Muscle layer of duodenum (tissue), 2 donors: ENCODE data around the gene CYP4F8.
"Not testable (repeated sequence)": the region's sequence is repeated elsewhere in the genome, so short reads cannot be mapped to it uniquely, and the experiment has no call there.

Experiments
- H3K27ac ChIP-seq: one replicate; pipeline ENCODE4 v1.7.0; 2013; ENCODE audit warnings: mild to moderate bottlenecking, low read length
- H3K27me3 ChIP-seq: one replicate; pipeline ENCODE4 v1.7.0; 2013; ENCODE audit warnings: low read depth, mild to moderate bottlenecking, control low read depth, low read length
- H3K36me3 ChIP-seq, 2 donors: one replicate each; pipeline ENCODE4 v1.7.0; 2013; ENCODE audit warnings: low read length in 2 of 2, control low read depth in 1 of 2, mild to moderate bottlenecking in 1 of 2; ENCODE audit not compliant: insufficient read depth in 2 of 2, control insufficient read depth in 1 of 2
- H3K4me1 ChIP-seq, 2 donors: one replicate each; pipeline ENCODE4 v1.7.0; 2013; ENCODE audit warnings: low read length in 2 of 2, mild to moderate bottlenecking in 2 of 2, control low read depth in 1 of 2, moderate library complexity in 1 of 2; ENCODE audit not compliant: insufficient read depth in 2 of 2, control insufficient read depth in 1 of 2
- H3K4me3 ChIP-seq, 2 donors: one replicate each; pipeline ENCODE4 v1.7.0; 2013; ENCODE audit warnings: low read length in 2 of 2, low read depth in 1 of 2, mild to moderate bottlenecking in 1 of 2
- H3K9me3 ChIP-seq, 2 donors: one replicate each; pipeline ENCODE4 v1.7.0; 2013; ENCODE audit warnings: low read length in 2 of 2, control low read depth in 1 of 2, mild to moderate bottlenecking in 1 of 2; ENCODE audit not compliant: control insufficient read depth in 1 of 2
- donor health status: healthy.

The CYP4F8 gene

DNA sequence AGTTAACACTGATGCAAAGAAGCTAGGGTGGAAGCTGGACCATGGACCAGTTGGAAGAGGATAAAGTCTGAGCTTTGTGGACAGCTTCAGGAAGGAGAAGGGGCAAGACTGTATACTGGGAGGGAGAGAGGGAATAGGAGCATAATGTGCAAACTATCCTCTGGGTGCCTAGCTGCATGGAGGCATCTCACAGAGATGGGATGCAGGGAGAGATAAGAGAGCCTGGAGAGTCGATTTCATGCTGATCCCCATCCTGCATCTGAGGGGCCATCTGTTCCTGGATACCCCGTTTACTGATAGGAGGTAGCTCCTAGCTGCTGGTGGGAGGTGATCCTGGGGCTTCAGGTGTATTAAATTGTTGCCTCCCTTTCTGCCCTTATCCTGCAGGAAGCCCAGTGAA lies 34.5 kb downstream of the CYP4F8 start:
- Histone ChIP-seq H3K27me3 (no peaks in the 10 kb centered on the region), H3K27ac (no peak overlapping the region), H3K36me3 (peaks cover 0 to 4% of the 10 kb centered on the region in 2 donors), H3K9me3 (peaks cover 0 to 4% of the 10 kb centered on the region in 2 donors), H3K4me1 (no peaks in the 10 kb centered on the region), H3K4me3 (no peak overlapping the region)

DNA sequence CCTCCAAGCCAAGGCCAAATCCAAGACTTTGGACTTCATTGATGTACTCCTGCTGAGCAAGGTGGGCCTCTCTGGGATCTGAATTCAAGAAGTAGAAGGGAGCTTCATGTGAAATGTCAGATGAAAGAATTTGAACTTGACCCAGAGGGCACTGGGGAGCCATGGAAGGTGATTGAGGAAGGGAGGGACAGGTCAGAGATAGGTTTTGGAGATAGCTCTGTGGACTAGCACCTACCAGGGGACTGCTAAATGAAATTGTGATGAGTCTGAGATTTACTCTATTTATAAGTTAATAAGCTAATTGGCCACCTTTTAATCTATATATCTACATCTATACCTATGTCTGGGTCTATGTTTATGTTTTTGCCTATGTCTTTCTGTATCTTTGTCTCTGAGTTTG lies 35.1 kb downstream of the CYP4F8 start:
- H3K4me1 ChIP-seq, H3K4me3 ChIP-seq, H3K9me3 ChIP-seq, H3K27ac ChIP-seq, H3K36me3 ChIP-seq, H3K27me3 ChIP-seq: not testable (repeated sequence)

DNA sequence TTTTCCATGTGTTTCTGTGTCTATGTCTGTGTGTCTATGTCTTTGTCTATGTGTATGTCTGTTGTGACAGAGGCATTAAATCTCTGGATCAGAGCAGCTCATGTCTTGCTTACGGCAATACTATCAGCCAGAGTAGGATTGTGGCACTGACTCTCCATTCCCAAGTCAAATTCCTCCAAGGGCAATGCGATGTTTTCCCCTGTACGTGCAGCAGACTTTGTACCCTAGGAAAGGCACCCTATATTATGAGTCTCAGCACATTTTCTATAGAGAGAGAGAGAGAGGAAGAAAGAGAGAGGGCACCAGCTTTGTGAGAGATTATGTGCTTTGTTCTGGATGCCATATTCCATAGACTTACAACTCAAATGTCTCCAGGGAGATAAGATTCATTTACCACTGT lies 36.8 kb downstream of the CYP4F8 start:
- peaks cover 0 to 4% of the 10 kb centered on the region in 2 donors for H3K9me3 ChIP-seq
- no peaks in the 10 kb centered on the region for H3K4me1 ChIP-seq
- H3K4me3 ChIP-seq: no peak overlapping the region
- no peak overlapping the region for H3K27ac ChIP-seq
- H3K27me3 ChIP-seq: no peaks in the 10 kb centered on the region
- peaks cover 0 to 4% of the 10 kb centered on the region in 2 donors for H3K36me3 ChIP-seq

DNA sequence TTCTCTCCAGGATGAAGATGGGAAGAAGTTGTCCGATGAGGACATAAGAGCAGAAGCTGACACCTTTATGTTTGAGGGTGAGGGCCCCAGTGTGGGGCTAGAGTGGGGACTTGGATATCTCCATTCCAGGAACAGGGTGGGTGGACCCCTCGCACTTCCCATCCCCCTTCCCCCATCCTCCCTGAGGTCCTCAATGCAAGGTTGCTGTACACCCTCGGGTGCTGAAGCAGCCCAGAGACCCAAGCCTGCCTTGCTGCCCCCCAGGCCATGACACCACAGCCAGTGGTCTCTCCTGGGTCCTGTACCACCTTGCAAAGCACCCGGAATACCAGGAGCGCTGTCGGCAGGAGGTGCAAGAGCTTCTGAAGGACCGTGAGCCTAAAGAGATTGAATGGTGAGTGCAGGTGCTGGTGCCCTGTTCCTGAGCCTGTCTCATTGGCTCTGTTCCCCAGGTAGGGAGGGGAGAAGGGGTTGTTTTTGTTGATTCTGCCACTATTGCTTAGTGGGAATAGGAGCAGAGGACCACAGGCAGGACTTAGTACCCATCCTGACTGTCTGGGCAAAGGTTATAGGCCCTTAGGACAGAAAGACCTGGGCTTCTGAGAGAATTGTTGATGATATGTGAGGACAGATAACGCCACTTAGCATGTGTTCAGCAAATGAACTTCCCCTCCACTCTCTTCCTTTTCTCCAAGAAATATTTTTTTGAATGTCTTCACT lies 37.7 kb downstream of the CYP4F8 start:
- no peak overlapping the region for H3K4me3 ChIP-seq
- H3K4me1 ChIP-seq: no peaks in the 10 kb centered on the region
- peaks cover 0 to 3% of the 10 kb centered on the region in 2 donors for H3K36me3 ChIP-seq
- no peaks in the 10 kb centered on the region for H3K27me3 ChIP-seq
- H3K27ac ChIP-seq: no peak overlapping the region
- peaks cover 0 to 1% of the 10 kb centered on the region in 2 donors for H3K9me3 ChIP-seq

DNA sequence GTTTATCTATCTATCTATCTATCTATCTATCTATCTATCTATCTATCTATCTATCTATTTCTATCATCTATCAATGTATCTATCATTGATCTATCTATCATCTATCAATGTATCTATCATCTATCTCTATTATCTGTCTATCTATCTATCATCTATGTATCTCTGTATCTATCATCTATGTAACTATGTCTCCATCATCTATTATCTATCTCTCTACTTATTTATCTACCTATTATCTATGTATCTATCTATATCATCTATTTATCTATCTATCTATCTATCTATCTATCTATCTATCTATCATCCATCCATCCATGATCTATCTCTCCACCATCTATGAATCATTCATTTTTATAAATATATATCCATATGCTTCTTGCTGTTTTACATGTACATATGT lies 41.4 kb downstream of the CYP4F8 start:
- H3K4me1 ChIP-seq: no peaks in the 10 kb centered on the region
- H3K9me3 ChIP-seq: no peaks in the 10 kb centered on the region
- no peak overlapping the region for H3K4me3 ChIP-seq
- H3K27me3 ChIP-seq: no peaks in the 10 kb centered on the region
- no peaks in the 10 kb centered on the region for H3K36me3 ChIP-seq
- no peak overlapping the region for H3K27ac ChIP-seq

DNA sequence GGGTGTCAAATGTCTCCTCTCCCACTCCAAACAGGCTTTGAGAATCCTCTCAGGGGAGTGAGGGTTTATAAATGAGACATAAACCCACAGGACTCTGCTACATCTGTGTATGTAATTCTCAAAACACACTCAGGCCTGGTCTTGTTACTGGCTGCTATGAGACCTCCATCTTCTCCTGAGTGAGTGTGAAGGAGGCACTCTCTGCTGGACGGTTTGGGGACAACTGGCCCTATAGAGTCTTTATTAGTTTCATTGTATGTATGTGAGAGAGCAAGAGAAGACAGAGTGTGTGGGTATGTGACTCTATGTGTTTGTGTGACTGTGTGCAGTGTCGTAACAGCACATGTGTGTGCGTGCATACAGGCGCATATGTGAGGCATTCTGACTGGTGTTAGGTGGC lies 48.2 kb downstream of the CYP4F8 start:
- Histone ChIP-seq H3K4me3 (no peak overlapping the region), H3K36me3 (no peaks in the 10 kb centered on the region), H3K27ac (no peak overlapping the region), H3K27me3 (no peaks in the 10 kb centered on the region), H3K4me1 (no peaks in the 10 kb centered on the region), H3K9me3 (no peaks in the 10 kb centered on the region)

DNA sequence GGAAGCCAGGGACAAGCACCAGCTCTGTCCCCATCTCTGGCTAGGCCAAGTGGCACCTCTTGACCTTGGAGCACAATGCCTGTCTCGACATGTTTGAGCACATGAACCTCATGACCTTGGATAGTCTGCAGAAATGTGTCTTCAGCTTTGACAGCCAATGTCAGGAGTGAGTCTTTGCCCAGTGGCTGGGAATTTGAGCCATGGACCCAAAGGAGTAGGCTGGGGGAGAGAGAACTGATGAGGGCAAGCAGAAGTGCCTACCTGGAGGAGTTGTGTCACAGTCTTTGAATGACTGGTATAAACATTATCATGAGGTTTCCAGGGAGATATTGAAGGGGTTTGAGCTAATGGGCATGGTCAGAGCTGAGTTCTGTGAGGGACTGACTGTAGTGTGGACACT lies 51.2 kb downstream of the CYP4F8 start:
- H3K27ac ChIP-seq: no peak overlapping the region
- H3K36me3 ChIP-seq: no peaks in the 10 kb centered on the region
- no peaks in the 10 kb centered on the region for H3K4me1 ChIP-seq
- H3K4me3 ChIP-seq: no peak overlapping the region
- no peaks in the 10 kb centered on the region for H3K27me3 ChIP-seq
- H3K9me3 ChIP-seq: no peaks in the 10 kb centered on the region

DNA sequence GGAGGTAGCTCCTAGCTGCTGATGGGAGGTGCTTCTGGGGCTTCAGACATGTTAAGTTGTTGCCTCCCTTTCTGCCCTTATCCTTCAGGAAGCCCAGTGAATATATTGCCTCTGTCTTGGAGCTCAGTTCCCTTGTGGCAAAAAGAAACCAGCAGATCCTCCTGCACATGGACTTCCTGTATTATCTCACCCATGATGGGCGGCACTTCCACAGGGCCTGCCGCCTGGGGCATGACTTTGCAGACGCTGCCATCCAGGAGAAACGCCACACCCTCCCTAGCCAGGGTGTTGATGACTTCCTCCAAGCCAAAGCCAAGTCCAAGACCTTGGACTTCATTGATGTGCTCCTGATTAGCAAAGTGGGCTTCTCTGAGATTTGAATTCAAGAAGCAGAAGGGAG lies 51.9 kb downstream of the CYP4F8 start:
- no peak overlapping the region for H3K4me3 ChIP-seq
- H3K9me3 ChIP-seq: no peaks in the 10 kb centered on the region
- no peaks in the 10 kb centered on the region for H3K27me3 ChIP-seq
- no peaks in the 10 kb centered on the region for H3K36me3 ChIP-seq
- H3K4me1 ChIP-seq: peaks cover 0 to under 1% of the 10 kb centered on the region in 2 donors
- H3K27ac ChIP-seq: no peak overlapping the region

DNA sequence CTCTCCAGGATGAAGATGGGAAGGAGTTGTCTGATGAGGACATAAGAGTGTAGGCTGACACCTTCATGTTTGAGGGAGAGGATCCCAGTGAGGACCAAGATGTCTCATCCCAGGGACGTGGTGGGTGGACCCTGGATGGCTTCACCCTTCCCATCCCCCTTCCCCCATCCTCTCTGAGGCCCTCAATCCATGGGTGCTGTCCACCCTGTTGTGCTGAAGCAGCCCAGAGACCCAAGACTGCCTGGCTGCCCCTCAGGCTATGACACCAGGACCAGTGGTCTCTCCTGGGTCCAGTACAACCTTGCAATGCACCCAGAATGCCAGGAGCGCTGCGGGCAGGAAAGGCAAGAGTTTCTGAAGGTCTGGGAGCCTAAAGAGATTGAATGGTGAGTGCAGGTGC lies 54.4 kb downstream of the CYP4F8 start:
- H3K9me3 ChIP-seq: no peaks in the 10 kb centered on the region
- no peak overlapping the region for H3K27ac ChIP-seq
- H3K36me3 ChIP-seq: no peaks in the 10 kb centered on the region
- H3K4me1 ChIP-seq: peaks cover 0 to 15% of the 10 kb centered on the region in 2 donors
- H3K27me3 ChIP-seq: no peaks in the 10 kb centered on the region
- H3K4me3 ChIP-seq: no peak overlapping the region

DNA sequence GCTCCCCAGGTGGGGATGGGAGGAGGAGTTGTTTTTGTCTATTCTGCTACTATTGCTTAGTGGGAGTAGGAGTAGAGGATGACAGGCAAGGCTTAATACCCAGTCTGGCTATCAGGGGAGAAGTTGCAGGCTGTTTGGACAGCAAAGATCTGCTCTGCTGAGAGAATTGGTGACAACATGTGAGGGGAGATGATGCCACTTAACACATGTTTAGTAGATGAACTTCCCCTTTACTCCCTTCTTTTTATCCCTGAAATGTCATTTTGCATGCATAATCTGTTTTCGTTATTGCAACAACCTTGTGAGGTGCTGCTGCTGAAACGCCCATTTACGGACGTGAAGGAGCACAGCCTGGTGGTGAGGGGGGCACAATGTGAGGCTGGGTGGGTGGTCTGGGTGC lies 54.9 kb downstream of the CYP4F8 start:
- H3K9me3 ChIP-seq: no peaks in the 10 kb centered on the region
- H3K27me3 ChIP-seq: no peaks in the 10 kb centered on the region
- no peak overlapping the region for H3K27ac ChIP-seq
- no peak overlapping the region for H3K4me3 ChIP-seq
- peaks cover 0 to 15% of the 10 kb centered on the region in 2 donors for H3K4me1 ChIP-seq
- H3K36me3 ChIP-seq: no peaks in the 10 kb centered on the region

DNA sequence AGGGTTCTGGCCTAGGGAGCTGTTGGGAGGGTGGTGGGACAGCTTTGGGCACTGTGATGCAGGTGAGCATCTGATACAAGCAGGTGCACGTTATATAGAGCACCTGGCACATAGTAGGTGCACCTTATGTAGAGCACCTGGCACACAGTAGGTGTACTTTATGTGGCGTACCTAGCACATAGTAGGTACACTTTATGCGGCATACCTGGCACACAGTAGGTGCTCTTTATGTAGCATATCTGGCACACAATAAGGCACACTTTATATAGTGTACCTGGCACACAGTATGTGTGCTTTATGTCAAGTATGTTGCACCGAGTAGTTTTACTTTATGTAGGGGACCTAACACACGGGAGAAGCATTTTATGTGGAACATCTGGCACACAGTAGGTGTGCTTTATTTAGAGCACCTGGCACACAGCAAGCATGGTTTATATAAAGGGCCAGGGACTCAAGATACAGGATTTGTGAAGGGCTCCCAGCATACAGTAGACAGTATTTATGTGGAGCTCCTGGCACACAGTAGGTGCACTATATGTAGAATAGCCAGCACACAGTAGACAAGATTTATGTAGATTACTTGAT lies 56.3 kb downstream of the CYP4F8 start:
- Histone ChIP-seq H3K36me3 (no peaks in the 10 kb centered on the region), H3K9me3 (no peaks in the 10 kb centered on the region), H3K27me3 (no peaks in the 10 kb centered on the region), H3K4me1 (peaks cover 0 to 15% of the 10 kb centered on the region in 2 donors), H3K27ac (no peak overlapping the region), H3K4me3 (no peak overlapping the region)
